ENCODE data around the gene GLYATL2. TPM values are rescaled to one million over a fixed set of nuclear protein-coding genes. Genes with fewer than 3 reads are reported as not detected.

The GLYATL2 gene
- total RNA-seq, 1 experiment from 2014 or later: not detected

DNA sequence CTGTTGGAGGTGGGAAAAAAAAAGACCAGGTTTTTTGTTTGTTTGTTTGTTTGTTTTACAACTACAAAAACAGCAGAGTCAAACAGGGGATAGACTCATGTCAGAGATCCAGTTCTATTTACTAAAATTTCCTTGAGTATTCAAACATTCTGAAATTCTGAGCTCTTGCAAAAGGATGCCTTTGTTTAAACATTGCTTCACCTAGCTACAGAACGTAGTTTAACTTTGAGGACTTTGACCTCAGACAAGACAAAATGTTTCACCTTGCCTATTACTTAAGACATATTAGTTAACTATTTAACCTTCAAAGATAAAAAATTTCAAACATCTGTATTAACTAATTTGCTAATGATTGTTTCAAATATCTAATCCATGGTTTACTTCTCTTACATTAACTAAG is 36.1 kb upstream of the GLYATL2 start:
- TF ChIP-seq, protein P1, sequence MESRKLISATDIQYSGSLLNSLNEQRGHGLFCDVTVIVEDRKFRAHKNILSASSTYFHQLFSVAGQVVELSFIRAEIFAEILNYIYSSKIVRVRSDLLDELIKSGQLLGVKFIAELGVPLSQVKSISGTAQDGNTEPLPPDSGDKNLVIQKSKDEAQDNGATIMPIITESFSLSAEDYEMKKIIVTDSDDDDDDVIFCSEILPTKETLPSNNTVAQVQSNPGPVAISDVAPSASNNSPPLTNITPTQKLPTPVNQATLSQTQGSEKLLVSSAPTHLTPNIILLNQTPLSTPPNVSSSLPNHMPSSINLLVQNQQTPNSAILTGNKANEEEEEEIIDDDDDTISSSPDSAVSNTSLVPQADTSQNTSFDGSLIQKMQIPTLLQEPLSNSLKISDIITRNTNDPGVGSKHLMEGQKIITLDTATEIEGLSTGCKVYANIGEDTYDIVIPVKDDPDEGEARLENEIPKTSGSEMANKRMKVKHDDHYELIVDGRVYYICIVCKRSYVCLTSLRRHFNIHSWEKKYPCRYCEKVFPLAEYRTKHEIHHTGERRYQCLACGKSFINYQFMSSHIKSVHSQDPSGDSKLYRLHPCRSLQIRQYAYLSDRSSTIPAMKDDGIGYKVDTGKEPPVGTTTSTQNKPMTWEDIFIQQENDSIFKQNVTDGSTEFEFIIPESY (IDR thresholded peaks at IDR 0.05; ENCODE audit: extremely low read depth, insufficient replicate concordance, low read length): no peak
- TF ChIP-seq CBX3 (IDR thresholded peaks at IDR 0.05; ENCODE audit: low read depth) (no peak), ZNF274 (IDR thresholded peaks at IDR 0.05; ENCODE audit: low read depth, low read length) (no peak), RAD21 (IDR thresholded peaks at IDR 0.05; ENCODE audit: low read depth) (no peak), FOSL1 (IDR thresholded peaks at IDR 0.05; ENCODE audit: low read depth) (no peak), POLR2A (IDR thresholded peaks at IDR 0.05; ENCODE audit: borderline replicate concordance, extremely low read depth, insufficient read depth, insufficient read length) (no peak)
- H3K4me2 ChIP-seq (ENCODE audit: low read length): no peak overlapping the region
- no peaks in the 10 kb centered on the region for H3K79me2 ChIP-seq (ENCODE audit: insufficient read depth, low read length)
- no peaks in the 10 kb centered on the region for H3K36me3 ChIP-seq (ENCODE audit: control insufficient read depth in 1 of 2, insufficient read depth in 2 of 2, low read length in 2 of 2)
- H3K9me3 ChIP-seq (ENCODE audit: control insufficient read depth in 1 of 2, insufficient read depth in 1 of 2, low read depth in 1 of 2, low read length in 2 of 2): no peaks in the 10 kb centered on the region
- no peak for DNase-seq (ENCODE audit: low read depth, low spot score)
- H3K9me2 ChIP-seq (ENCODE audit: insufficient read depth): no peaks in the 10 kb centered on the region
- H3K4me3 ChIP-seq (replicated peaks in 1 of 2; ENCODE audit: low read depth in 1 of 2, low read length in 2 of 2): no peak overlapping the region
- H3K4me1 ChIP-seq (ENCODE audit: control insufficient read depth in 1 of 2, insufficient read depth in 2 of 2, low read length in 2 of 2): no peaks in the 10 kb centered on the region
- no peaks in the 10 kb centered on the region for H4K20me1 ChIP-seq (ENCODE audit: insufficient read depth)
- CTCF ChIA-PET: no interaction called here
- POLR2A ChIA-PET: no interaction called here
- H3K27me3 ChIP-seq (ENCODE audit: insufficient read depth, low read length): no peaks in the 10 kb centered on the region
- RAD21 ChIA-PET (ENCODE audit: low non-redundant PET in 1 of 2, low total read pairs in 2 of 2, uncharacterized antibody in 2 of 2, unreplicated experiment in 2 of 2): no interaction called here
- H2AFZ ChIP-seq (ENCODE audit: low read depth, low read length, poor library complexity, severe bottlenecking): no peak overlapping the region
- intact Hi-C loops (cut with micrococcal nuclease): no loop called here
- no TSS peak for BruUV-seq (replicated peaks)
- no peak for ATAC-seq
- no peak overlapping the region for H3K27ac ChIP-seq (ENCODE audit: low read depth, low read length)
- no peak overlapping the region for H3K9ac ChIP-seq (ENCODE audit: low read length)

DNA sequence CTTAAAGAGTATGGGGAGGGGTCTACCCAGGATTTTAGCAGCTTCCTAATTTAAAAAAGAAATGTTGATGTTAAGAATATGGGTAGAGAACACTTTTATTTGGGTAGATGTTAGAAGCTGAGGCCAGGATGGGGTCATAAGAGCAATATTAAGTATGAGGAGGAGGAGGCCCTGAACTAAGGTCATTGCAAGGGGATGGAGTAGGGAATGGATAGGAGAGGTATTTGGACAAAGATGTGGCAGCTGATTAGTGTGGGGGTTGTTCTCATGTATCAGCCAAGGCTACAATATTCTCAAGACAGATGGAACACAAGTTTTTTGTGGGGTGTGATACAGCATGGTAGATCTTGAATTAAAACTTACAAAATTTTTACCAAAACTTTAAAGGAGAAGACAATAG is 35.7 kb upstream of the GLYATL2 start:
- Histone ChIP-seq H3K9ac (ENCODE audit: low read length) (no peak overlapping the region), H3K4me1 (ENCODE audit: control insufficient read depth in 1 of 2, insufficient read depth in 2 of 2, low read length in 2 of 2) (no peaks in the 10 kb centered on the region), H3K27ac (ENCODE audit: low read depth, low read length) (no peak overlapping the region), H3K9me3 (ENCODE audit: control insufficient read depth in 1 of 2, insufficient read depth in 1 of 2, low read depth in 1 of 2, low read length in 2 of 2) (no peaks in the 10 kb centered on the region), H3K4me3 (replicated peaks in 1 of 2; ENCODE audit: low read depth in 1 of 2, low read length in 2 of 2) (no peak overlapping the region), H3K9me2 (ENCODE audit: insufficient read depth) (no peaks in the 10 kb centered on the region), H3K79me2 (ENCODE audit: insufficient read depth, low read length) (no peaks in the 10 kb centered on the region), H3K36me3 (ENCODE audit: control insufficient read depth in 1 of 2, insufficient read depth in 2 of 2, low read length in 2 of 2) (no peaks in the 10 kb centered on the region), H2AFZ (ENCODE audit: low read depth, low read length, poor library complexity, severe bottlenecking) (no peak overlapping the region), H3K27me3 (ENCODE audit: insufficient read depth, low read length) (no peaks in the 10 kb centered on the region), H4K20me1 (ENCODE audit: insufficient read depth) (no peaks in the 10 kb centered on the region), H3K4me2 (ENCODE audit: low read length) (no peak overlapping the region)
- RAD21 ChIA-PET (ENCODE audit: low non-redundant PET in 1 of 2, low total read pairs in 2 of 2, uncharacterized antibody in 2 of 2, unreplicated experiment in 2 of 2): no interaction called here
- POLR2A ChIA-PET: no interaction called here
- BruUV-seq (replicated peaks): no TSS peak
- DNase-seq (ENCODE audit: low read depth, low spot score) (no peak), ATAC-seq (no peak)
- CTCF ChIA-PET: no interaction called here
- intact Hi-C loops (cut with micrococcal nuclease): no loop called here
- TF ChIP-seq EZH2 (IDR thresholded peaks at IDR 0.05) (no peak), ZNF274 (IDR thresholded peaks at IDR 0.05; ENCODE audit: low read depth, low read length) (no peak), YY1 (IDR thresholded peaks at IDR 0.05; ENCODE audit: extremely low read depth, insufficient replicate concordance, low read depth, low read length) (no peak), POLR2AphosphoS5 (IDR thresholded peaks at IDR 0.05; ENCODE audit: low read depth, low read length) (no peak), TCF7L2 (IDR thresholded peaks at IDR 0.05; ENCODE audit: borderline replicate concordance, extremely low read depth, insufficient read depth, insufficient read length) (no peak)
- TF ChIP-seq, protein P2, sequence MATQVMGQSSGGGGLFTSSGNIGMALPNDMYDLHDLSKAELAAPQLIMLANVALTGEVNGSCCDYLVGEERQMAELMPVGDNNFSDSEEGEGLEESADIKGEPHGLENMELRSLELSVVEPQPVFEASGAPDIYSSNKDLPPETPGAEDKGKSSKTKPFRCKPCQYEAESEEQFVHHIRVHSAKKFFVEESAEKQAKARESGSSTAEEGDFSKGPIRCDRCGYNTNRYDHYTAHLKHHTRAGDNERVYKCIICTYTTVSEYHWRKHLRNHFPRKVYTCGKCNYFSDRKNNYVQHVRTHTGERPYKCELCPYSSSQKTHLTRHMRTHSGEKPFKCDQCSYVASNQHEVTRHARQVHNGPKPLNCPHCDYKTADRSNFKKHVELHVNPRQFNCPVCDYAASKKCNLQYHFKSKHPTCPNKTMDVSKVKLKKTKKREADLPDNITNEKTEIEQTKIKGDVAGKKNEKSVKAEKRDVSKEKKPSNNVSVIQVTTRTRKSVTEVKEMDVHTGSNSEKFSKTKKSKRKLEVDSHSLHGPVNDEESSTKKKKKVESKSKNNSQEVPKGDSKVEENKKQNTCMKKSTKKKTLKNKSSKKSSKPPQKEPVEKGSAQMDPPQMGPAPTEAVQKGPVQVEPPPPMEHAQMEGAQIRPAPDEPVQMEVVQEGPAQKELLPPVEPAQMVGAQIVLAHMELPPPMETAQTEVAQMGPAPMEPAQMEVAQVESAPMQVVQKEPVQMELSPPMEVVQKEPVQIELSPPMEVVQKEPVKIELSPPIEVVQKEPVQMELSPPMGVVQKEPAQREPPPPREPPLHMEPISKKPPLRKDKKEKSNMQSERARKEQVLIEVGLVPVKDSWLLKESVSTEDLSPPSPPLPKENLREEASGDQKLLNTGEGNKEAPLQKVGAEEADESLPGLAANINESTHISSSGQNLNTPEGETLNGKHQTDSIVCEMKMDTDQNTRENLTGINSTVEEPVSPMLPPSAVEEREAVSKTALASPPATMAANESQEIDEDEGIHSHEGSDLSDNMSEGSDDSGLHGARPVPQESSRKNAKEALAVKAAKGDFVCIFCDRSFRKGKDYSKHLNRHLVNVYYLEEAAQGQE (IDR thresholded peaks at IDR 0.05; ENCODE audit: low read depth): no peak
- TF ChIP-seq, protein P3, sequence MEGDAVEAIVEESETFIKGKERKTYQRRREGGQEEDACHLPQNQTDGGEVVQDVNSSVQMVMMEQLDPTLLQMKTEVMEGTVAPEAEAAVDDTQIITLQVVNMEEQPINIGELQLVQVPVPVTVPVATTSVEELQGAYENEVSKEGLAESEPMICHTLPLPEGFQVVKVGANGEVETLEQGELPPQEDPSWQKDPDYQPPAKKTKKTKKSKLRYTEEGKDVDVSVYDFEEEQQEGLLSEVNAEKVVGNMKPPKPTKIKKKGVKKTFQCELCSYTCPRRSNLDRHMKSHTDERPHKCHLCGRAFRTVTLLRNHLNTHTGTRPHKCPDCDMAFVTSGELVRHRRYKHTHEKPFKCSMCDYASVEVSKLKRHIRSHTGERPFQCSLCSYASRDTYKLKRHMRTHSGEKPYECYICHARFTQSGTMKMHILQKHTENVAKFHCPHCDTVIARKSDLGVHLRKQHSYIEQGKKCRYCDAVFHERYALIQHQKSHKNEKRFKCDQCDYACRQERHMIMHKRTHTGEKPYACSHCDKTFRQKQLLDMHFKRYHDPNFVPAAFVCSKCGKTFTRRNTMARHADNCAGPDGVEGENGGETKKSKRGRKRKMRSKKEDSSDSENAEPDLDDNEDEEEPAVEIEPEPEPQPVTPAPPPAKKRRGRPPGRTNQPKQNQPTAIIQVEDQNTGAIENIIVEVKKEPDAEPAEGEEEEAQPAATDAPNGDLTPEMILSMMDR (IDR thresholded peaks at IDR 0.05 in 2 of 3, conservative IDR thresholded peaks at IDR 0.05 in 1 of 3; ENCODE audit: borderline replicate concordance in 1 of 3, insufficient read depth in 1 of 3, low read depth in 2 of 3, low read length in 2 of 3): no peak
- TF ChIP-seq, protein P4, sequence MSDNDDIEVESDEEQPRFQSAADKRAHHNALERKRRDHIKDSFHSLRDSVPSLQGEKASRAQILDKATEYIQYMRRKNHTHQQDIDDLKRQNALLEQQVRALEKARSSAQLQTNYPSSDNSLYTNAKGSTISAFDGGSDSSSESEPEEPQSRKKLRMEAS (IDR thresholded peaks at IDR 0.05): no peak
